GM19328 (cell line): Measurements from ENCODE around the gene PNPLA1.

Experiments used
- ATAC-seq: cut with Tn5 transposase; IDR thresholded peaks from one replicate; pipeline ENCODE4 v1.9.1; 2021; ENCODE audit warnings: mild to moderate bottlenecking, moderate library complexity; ENCODE audit not compliant: unreplicated experiment

PNPLA1 gene

GRCh38 chr6:36269834-36270705, at the start of gene PNPLA1:
Gene PNPLA1, plus strand, starts transcription at chr6:36270060. Its CDS starts 400 bp downstream, at chr6:36270460.
- no peak for ATAC-seq

GRCh38 chr6:36220226-36220625, 49.6 kb upstream of the PNPLA1 start:
- ATAC-seq, result no peak

GRCh38 chr6:36221674-36222073, 48.2 kb upstream of the PNPLA1 start:
- ATAC-seq, result no peak

GRCh38 chr6:36222924-36223323, 46.9 kb upstream of the PNPLA1 start:
- no peak for ATAC-seq

- ATAC-seq, result no peak
These were observed 46.2 kb upstream of the PNPLA1 start for GRCh38 chr6:36223706-36224105.

- ATAC-seq, result no peak
These were observed 44.9 kb upstream of the PNPLA1 start for GRCh38 chr6:36224918-36225461.

GRCh38 chr6:36226438-36227047, 43.3 kb upstream of the PNPLA1 start:
- no peak for ATAC-seq

- no peak for ATAC-seq
These were observed 42.3 kb upstream of the PNPLA1 start for GRCh38 chr6:36227379-36228228.

GRCh38 chr6:36229223-36229622, 40.6 kb upstream of the PNPLA1 start:
- no peak for ATAC-seq

GRCh38 chr6:36230371-36230770, 39.5 kb upstream of the PNPLA1 start:
- no peak for ATAC-seq

GRCh38 chr6:36232172-36232571, 37.7 kb upstream of the PNPLA1 start:
- no peak for ATAC-seq

GRCh38 chr6:36235309-36235708, 34.6 kb upstream of the PNPLA1 start:
- no peak for ATAC-seq

GRCh38 chr6:36235862-36236261, 34.0 kb upstream of the PNPLA1 start:
- no peak for ATAC-seq

- no peak for ATAC-seq
These were observed 30.1 kb upstream of the PNPLA1 start for GRCh38 chr6:36239774-36240173.

GRCh38 chr6:36241728-36242127, 28.1 kb upstream of the PNPLA1 start:
- ATAC-seq, result peak; percentile 78

GRCh38 chr6:36242161-36242560, 27.7 kb upstream of the PNPLA1 start:
- no peak for ATAC-seq

GRCh38 chr6:36242626-36243025, 27.2 kb upstream of the PNPLA1 start:
- ATAC-seq, result no peak

- ATAC-seq, result no peak
These were observed 26.2 kb upstream of the PNPLA1 start for GRCh38 chr6:36243562-36244212.

GRCh38 chr6:36244641-36245280, 25.1 kb upstream of the PNPLA1 start:
- no peak for ATAC-seq

- ATAC-seq, result no peak
These were observed 24.2 kb upstream of the PNPLA1 start for GRCh38 chr6:36245572-36246061.
